GM23338 (cell line): ENCODE data around the gene HNRNPM. TPM values are rescaled to one million over a fixed set of nuclear protein-coding genes. Genes with fewer than 3 reads are reported as not detected.

Experiments
- ATAC-seq: fragments of 200-7000 bp; cut with Tn5 transposase; 3 replicates; pipeline ENCODE4 v1.9.1; 2020
- DNase-seq: peaks from one replicate; pipeline ENCODE4 v3.0.0-alpha.2; 2015; ENCODE audit warnings: low spot score
- H2AFZ ChIP-seq: fragments of 200-600 bp; sonication (generic); 2 replicates; pipeline ENCODE4 v1.8.0; 2016; ENCODE audit warnings: antibody characterized with exemption, mild to moderate bottlenecking, moderate library complexity
- H3F3A ChIP-seq: fragments of 200-600 bp; sonication (generic); replicated peaks from 2 replicates; pipeline ENCODE4 v1.8.0; 2017; ENCODE audit warnings: antibody characterized with exemption, mixed run types, low read depth
- H3K27ac ChIP-seq: fragments of 200-600 bp; sonication (generic); 2 replicates; pipeline ENCODE4 v1.6.1; 2016; ENCODE audit warnings: low read depth
- H3K27me3 ChIP-seq: fragments of 200-600 bp; sonication (generic); 2 replicates; pipeline ENCODE4 v1.8.0; 2016; ENCODE audit warnings: mild to moderate bottlenecking, mixed run types, moderate library complexity; ENCODE audit not compliant: insufficient read depth
- H3K36me3 ChIP-seq: fragments of 200-600 bp; sonication (generic); 2 replicates; pipeline ENCODE4 v1.8.0; 2016; ENCODE audit warnings: mild to moderate bottlenecking; ENCODE audit not compliant: insufficient read depth
- H3K4me1 ChIP-seq: fragments of 200-600 bp; sonication (generic); 2 replicates; pipeline ENCODE4 v1.8.0; 2016; ENCODE audit warnings: mild to moderate bottlenecking, moderate library complexity; ENCODE audit not compliant: insufficient read depth
- H3K4me2 ChIP-seq: fragments of 200-600 bp; sonication (generic); 2 replicates; pipeline ENCODE4 v1.7.1; 2017; ENCODE audit warnings: mixed run types
- H3K4me3 ChIP-seq: fragments of 200-600 bp; sonication (generic); 2 replicates; pipeline ENCODE4 v1.6.1; 2016; ENCODE audit warnings: mixed run types
- H3K79me2 ChIP-seq: fragments of 200-600 bp; sonication (generic); replicated peaks from 2 replicates; pipeline ENCODE4 v1.8.0; 2017; ENCODE audit warnings: mild to moderate bottlenecking; ENCODE audit not compliant: insufficient read depth
- H3K9me2 ChIP-seq: fragments of 200-600 bp; sonication (generic); 2 replicates; pipeline ENCODE4 v1.8.0; 2017; ENCODE audit not compliant: insufficient read depth
- H4K20me1 ChIP-seq: fragments of 200-600 bp; sonication (generic); replicated peaks from 2 replicates; pipeline ENCODE4 v1.8.0; 2017; ENCODE audit warnings: mild to moderate bottlenecking; ENCODE audit not compliant: insufficient read depth
- H3K27ac Mint-ChIP-seq: 2 replicates; pipeline ENCODE4 v1.8.0; 2020; ENCODE audit warnings: inconsistent platforms, mild to moderate bottlenecking, moderate library complexity, mixed read lengths
- H3K27me3 Mint-ChIP-seq: 3 replicates; pipeline ENCODE4 v1.8.0; 2022; ENCODE audit warnings: low read depth, mild to moderate bottlenecking, moderate library complexity, mixed read lengths, inconsistent platforms; ENCODE audit not compliant: insufficient read depth, poor library complexity
- H3K36me3 Mint-ChIP-seq: 3 replicates; pipeline ENCODE4 v1.8.0; 2021; ENCODE audit warnings: low read depth, mild to moderate bottlenecking, inconsistent platforms, moderate library complexity, mixed read lengths
- H3K4me1 Mint-ChIP-seq: 3 replicates; pipeline ENCODE4 v1.8.0; 2020; ENCODE audit warnings: mild to moderate bottlenecking, inconsistent platforms, mixed read lengths
- H3K4me3 Mint-ChIP-seq: 3 replicates; pipeline ENCODE4 v1.8.0; 2021; ENCODE audit warnings: moderate library complexity, mild to moderate bottlenecking, inconsistent platforms, mixed read lengths
- H3K9me3 Mint-ChIP-seq: 3 replicates; pipeline ENCODE4 v1.8.0; 2020; ENCODE audit warnings: moderate library complexity, mild to moderate bottlenecking, inconsistent platforms, mixed read lengths
- CREB1 ChIP-seq: fragments of 250-450 bp; sonication (Bioruptor Pico); IDR thresholded peaks from 2 replicates; pipeline ENCODE4 v1.5.0; 2020; ENCODE audit warnings: low read depth, mild to moderate bottlenecking, moderate library complexity
- EZH2 ChIP-seq: fragments of 200-600 bp; sonication (generic); IDR thresholded peaks from one replicate; pipeline ENCODE4 v1.8.0; 2017; ENCODE audit warnings: antibody characterized with exemption, mild to moderate bottlenecking, low read depth; ENCODE audit not compliant: unreplicated experiment
- EZH2phosphoT487 ChIP-seq: fragments of 200-600 bp; sonication (generic); IDR thresholded peaks from one replicate; pipeline ENCODE4 v1.8.1; 2018; ENCODE audit warnings: antibody characterized with exemption; ENCODE audit not compliant: unreplicated experiment
- JUNB ChIP-seq: IDR thresholded peaks from one replicate; pipeline ENCODE4 v1.6.1; 2016; ENCODE audit warnings: antibody characterized with exemption; ENCODE audit not compliant: unreplicated experiment
- NANOG ChIP-seq: IDR thresholded peaks from 2 replicates; pipeline ENCODE4 v1.6.1; 2016; ENCODE audit warnings: antibody characterized with exemption, borderline replicate concordance
- POLR2AphosphoS5 ChIP-seq: IDR thresholded peaks from 2 replicates; pipeline ENCODE4 v1.6.1; 2016; ENCODE audit warnings: antibody characterized with exemption, low read depth
- STAT1 ChIP-seq: IDR thresholded peaks from one replicate; pipeline ENCODE4 v1.6.1; 2016; ENCODE audit warnings: antibody characterized with exemption; ENCODE audit not compliant: unreplicated experiment
- ZNF114 ChIP-seq: fragments of 250-450 bp; sonication (Bioruptor Pico); IDR thresholded peaks from 2 replicates; pipeline ENCODE4 v1.5.0; 2020; ENCODE audit warnings: mild to moderate bottlenecking, moderate library complexity
- ZNF331 ChIP-seq: fragments of 250-450 bp; sonication (Bioruptor Pico); IDR thresholded peaks from 2 replicates; pipeline ENCODE4 v1.5.0; 2020; ENCODE audit warnings: low read depth, mild to moderate bottlenecking, moderate library complexity
- polyA plus RNA-seq: library from polyadenylated mRNA; unstranded; fragments of >200 nt; fragmentation: Nextera tagmentation; extraction: Ambion mirVana; gene quantifications from 2 replicates; pipeline ENCODE4 v1.2.1, GENCODE V29; 2016
- total RNA-seq: library from RNA; depleted of rRNA; stranded (reverse); fragments of >200 nt; shearing (Covaris generic); gene quantifications from 2 replicates; pipeline ENCODE4 v1.2.3, GENCODE V29; 2014
- TF ChIP-seq, protein P1 (sequence below): IDR thresholded peaks from one replicate; pipeline ENCODE4 v1.6.1; 2018; ENCODE audit warnings: antibody characterized with exemption; ENCODE audit not compliant: unreplicated experiment
- TF ChIP-seq, protein P2 (sequence below): IDR thresholded peaks from 2 replicates; pipeline ENCODE4 v1.6.1; 2016; ENCODE audit warnings: antibody characterized with exemption
- TF ChIP-seq, protein P3 (sequence below): fragments of 250-450 bp; sonication (Bioruptor Pico); IDR thresholded peaks from 2 replicates; pipeline ENCODE4 v1.5.0; 2020; ENCODE audit warnings: mild to moderate bottlenecking, moderate library complexity

Gene HNRNPM
- total and polyA plus RNA-seq, 2 experiments from 2014 or later: 291 to 389 TPM

DNA sequence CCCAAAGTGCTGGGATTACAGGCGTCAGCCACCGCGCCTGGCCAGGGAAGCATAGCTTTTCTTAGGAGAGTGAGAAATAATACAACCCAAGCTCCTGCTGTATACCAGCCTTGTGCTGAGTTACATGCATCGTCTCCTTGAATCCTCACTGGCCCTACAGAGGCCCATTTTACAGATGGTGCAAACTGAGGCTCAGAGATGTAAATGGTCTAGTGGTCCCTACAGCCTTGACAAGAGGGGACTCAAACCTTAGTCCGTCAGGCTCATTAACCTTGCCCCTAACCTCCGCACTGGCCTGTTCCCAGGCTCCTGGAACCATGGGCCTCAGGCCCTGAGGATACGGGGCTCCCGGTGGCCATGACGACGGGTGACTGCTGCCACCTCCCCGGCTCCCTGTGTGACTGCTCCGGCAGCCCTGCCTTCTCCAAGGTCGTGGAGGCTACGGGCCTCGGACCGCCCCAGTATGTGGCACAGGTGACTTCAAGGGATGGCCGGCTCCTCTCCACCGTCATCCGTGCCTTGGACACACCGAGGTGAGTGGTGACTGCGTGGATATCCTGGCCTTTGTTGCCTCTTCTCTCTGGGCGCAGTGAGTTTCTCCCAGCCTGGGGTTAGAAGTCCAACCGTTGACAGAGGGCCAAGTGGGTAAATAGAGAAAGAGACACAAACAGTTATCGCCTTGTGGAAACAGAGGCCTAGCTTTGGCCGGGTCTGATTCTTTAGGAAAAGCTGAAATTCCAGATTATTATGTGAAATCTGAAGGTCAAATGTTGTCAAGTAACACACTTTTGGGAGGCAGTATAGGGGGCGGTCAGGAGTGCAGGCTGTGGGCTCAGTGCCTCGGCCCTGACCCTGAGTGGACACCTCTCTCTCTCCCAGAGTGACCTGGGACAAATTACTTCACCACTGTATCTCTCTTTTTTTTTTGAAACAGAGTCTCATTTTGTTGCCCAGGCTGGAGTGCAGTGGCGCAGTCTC lies 23.0 kb upstream of the HNRNPM start (continued):
- TF ChIP-seq, protein P1, sequence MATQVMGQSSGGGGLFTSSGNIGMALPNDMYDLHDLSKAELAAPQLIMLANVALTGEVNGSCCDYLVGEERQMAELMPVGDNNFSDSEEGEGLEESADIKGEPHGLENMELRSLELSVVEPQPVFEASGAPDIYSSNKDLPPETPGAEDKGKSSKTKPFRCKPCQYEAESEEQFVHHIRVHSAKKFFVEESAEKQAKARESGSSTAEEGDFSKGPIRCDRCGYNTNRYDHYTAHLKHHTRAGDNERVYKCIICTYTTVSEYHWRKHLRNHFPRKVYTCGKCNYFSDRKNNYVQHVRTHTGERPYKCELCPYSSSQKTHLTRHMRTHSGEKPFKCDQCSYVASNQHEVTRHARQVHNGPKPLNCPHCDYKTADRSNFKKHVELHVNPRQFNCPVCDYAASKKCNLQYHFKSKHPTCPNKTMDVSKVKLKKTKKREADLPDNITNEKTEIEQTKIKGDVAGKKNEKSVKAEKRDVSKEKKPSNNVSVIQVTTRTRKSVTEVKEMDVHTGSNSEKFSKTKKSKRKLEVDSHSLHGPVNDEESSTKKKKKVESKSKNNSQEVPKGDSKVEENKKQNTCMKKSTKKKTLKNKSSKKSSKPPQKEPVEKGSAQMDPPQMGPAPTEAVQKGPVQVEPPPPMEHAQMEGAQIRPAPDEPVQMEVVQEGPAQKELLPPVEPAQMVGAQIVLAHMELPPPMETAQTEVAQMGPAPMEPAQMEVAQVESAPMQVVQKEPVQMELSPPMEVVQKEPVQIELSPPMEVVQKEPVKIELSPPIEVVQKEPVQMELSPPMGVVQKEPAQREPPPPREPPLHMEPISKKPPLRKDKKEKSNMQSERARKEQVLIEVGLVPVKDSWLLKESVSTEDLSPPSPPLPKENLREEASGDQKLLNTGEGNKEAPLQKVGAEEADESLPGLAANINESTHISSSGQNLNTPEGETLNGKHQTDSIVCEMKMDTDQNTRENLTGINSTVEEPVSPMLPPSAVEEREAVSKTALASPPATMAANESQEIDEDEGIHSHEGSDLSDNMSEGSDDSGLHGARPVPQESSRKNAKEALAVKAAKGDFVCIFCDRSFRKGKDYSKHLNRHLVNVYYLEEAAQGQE: no peak
- TF ChIP-seq CREB1 (CRISPR knock-in tag) (no peak), STAT1 (no peak), ZNF114 (CRISPR knock-in tag) (no peak)

DNA sequence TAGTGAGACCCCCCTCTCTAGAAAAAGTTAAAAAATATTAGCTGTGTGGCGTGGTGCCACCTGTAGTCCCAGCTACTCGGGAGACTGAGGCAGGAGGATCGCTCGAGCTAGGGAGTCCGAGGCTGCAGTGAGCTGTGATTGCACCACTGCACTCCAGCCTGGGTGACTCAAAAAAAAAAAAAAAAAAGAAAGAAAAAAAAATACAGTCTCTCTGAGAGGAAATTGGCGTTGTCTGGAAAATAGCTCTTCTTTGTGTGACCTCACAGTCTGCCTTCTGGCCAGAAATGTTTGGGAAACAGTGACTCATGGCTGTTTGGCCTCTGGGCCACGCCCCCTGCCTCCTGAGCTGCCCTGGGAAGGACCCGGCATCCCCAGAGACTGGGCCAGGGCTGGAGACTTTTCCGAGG lies 21.0 kb upstream of the HNRNPM start:
- Histone ChIP-seq H3K9me2 (no peaks in the 10 kb centered on the region), H3K4me1 (no peaks in the 10 kb centered on the region), H3K4me3 (no peak overlapping the region), H4K20me1 (no peaks in the 10 kb centered on the region), H2AFZ (no peak overlapping the region), H3K27me3 (no peaks in the 10 kb centered on the region), H3K4me2 (no peak overlapping the region), H3F3A (no peaks in the 10 kb centered on the region), H3K36me3 (no peaks in the 10 kb centered on the region), H3K79me2 (no peaks in the 10 kb centered on the region), H3K27ac (no peak overlapping the region)
- H3K36me3 Mint-ChIP-seq: peaks cover 3% of the 10 kb centered on the region
- peaks cover 11% of the 10 kb centered on the region for H3K27me3 Mint-ChIP-seq
- no peak overlapping the region for H3K27ac Mint-ChIP-seq
- H3K4me1 Mint-ChIP-seq: no peaks in the 10 kb centered on the region
- peak; percentile 48 for DNase-seq
- no peaks in the 10 kb centered on the region for H3K9me3 Mint-ChIP-seq
- peak; percentile 77 for ATAC-seq
- no peak overlapping the region for H3K4me3 Mint-ChIP-seq
- TF ChIP-seq EZH2phosphoT487 (no peak), JUNB (no peak), NANOG (no peak), ZNF331 (CRISPR knock-in tag) (no peak), ZNF114 (CRISPR knock-in tag) (no peak), EZH2 (no peak), POLR2AphosphoS5 (no peak)
- TF ChIP-seq, protein P2, sequence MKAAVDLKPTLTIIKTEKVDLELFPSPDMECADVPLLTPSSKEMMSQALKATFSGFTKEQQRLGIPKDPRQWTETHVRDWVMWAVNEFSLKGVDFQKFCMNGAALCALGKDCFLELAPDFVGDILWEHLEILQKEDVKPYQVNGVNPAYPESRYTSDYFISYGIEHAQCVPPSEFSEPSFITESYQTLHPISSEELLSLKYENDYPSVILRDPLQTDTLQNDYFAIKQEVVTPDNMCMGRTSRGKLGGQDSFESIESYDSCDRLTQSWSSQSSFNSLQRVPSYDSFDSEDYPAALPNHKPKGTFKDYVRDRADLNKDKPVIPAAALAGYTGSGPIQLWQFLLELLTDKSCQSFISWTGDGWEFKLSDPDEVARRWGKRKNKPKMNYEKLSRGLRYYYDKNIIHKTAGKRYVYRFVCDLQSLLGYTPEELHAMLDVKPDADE: no peak
- TF ChIP-seq, protein P3, sequence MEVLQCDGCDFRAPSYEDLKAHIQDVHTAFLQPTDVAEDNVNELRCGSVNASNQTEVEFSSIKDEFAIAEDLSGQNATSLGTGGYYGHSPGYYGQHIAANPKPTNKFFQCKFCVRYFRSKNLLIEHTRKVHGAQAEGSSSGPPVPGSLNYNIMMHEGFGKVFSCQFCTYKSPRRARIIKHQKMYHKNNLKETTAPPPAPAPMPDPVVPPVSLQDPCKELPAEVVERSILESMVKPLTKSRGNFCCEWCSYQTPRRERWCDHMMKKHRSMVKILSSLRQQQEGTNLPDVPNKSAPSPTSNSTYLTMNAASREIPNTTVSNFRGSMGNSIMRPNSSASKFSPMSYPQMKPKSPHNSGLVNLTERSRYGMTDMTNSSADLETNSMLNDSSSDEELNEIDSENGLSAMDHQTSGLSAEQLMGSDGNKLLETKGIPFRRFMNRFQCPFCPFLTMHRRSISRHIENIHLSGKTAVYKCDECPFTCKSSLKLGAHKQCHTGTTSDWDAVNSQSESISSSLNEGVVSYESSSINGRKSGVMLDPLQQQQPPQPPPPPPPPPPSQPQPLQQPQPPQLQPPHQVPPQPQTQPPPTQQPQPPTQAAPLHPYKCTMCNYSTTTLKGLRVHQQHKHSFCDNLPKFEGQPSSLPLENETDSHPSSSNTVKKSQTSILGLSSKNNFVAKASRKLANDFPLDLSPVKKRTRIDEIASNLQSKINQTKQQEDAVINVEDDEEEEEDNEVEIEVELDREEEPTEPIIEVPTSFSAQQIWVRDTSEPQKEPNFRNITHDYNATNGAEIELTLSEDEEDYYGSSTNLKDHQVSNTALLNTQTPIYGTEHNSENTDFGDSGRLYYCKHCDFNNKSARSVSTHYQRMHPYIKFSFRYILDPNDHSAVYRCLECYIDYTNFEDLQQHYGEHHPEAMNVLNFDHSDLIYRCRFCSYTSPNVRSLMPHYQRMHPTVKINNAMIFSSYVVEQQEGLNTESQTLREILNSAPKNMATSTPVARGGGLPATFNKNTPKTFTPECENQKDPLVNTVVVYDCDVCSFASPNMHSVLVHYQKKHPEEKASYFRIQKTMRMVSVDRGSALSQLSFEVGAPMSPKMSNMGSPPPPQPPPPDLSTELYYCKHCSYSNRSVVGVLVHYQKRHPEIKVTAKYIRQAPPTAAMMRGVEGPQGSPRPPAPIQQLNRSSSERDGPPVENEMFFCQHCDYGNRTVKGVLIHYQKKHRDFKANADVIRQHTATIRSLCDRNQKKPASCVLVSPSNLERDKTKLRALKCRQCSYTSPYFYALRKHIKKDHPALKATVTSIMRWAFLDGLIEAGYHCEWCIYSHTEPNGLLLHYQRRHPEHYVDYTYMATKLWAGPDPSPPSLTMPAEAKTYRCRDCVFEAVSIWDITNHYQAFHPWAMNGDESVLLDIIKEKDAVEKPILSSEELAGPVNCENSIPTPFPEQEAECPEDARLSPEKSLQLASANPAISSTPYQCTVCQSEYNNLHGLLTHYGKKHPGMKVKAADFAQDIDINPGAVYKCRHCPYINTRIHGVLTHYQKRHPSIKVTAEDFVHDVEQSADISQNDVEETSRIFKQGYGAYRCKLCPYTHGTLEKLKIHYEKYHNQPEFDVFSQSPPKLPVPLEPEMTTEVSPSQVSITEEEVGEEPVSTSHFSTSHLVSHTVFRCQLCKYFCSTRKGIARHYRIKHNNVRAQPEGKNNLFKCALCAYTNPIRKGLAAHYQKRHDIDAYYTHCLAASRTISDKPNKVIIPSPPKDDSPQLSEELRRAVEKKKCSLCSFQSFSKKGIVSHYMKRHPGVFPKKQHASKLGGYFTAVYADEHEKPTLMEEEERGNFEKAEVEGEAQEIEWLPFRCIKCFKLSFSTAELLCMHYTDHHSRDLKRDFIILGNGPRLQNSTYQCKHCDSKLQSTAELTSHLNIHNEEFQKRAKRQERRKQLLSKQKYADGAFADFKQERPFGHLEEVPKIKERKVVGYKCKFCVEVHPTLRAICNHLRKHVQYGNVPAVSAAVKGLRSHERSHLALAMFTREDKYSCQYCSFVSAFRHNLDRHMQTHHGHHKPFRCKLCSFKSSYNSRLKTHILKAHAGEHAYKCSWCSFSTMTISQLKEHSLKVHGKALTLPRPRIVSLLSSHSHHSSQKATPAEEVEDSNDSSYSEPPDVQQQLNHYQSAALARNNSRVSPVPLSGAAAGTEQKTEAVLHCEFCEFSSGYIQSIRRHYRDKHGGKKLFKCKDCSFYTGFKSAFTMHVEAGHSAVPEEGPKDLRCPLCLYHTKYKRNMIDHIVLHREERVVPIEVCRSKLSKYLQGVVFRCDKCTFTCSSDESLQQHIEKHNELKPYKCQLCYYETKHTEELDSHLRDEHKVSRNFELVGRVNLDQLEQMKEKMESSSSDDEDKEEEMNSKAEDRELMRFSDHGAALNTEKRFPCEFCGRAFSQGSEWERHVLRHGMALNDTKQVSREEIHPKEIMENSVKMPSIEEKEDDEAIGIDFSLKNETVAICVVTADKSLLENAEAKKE (CRISPR knock-in tag): no peak
